Glutamatergic neuron (in vitro differentiated cells): ENCODE data around the gene LAMTOR1. TPM values are rescaled to one million over a fixed set of nuclear protein-coding genes. Genes with fewer than 3 reads are reported as not detected.

Source experiments
- DNase-seq: peaks from one replicate; pipeline ENCODE4 v3.0.0; 2022
- H3K27ac Mint-ChIP-seq: one replicate; pipeline ENCODE4 v1.8.0; 2020; ENCODE audit warnings: mild to moderate bottlenecking, mixed read lengths, inconsistent platforms; ENCODE audit not compliant: unreplicated experiment
- H3K27me3 Mint-ChIP-seq: one replicate; pipeline ENCODE4 v1.8.0; 2020; ENCODE audit warnings: mild to moderate bottlenecking, moderate library complexity, mixed read lengths, inconsistent platforms; ENCODE audit not compliant: unreplicated experiment
- H3K36me3 Mint-ChIP-seq: one replicate; pipeline ENCODE4 v1.8.0; 2020; ENCODE audit warnings: mild to moderate bottlenecking, mixed read lengths, inconsistent platforms; ENCODE audit not compliant: unreplicated experiment
- H3K4me1 Mint-ChIP-seq: one replicate; pipeline ENCODE4 v1.8.0; 2020; ENCODE audit warnings: mild to moderate bottlenecking, low read depth, mixed read lengths, inconsistent platforms; ENCODE audit not compliant: unreplicated experiment
- H3K4me3 Mint-ChIP-seq: one replicate; pipeline ENCODE4 v1.8.0; 2020; ENCODE audit warnings: mild to moderate bottlenecking, mixed read lengths, inconsistent platforms; ENCODE audit not compliant: unreplicated experiment
- H3K9me3 Mint-ChIP-seq: one replicate; pipeline ENCODE4 v1.8.0; 2020; ENCODE audit warnings: mild to moderate bottlenecking, moderate library complexity, mixed read lengths, inconsistent platforms; ENCODE audit not compliant: unreplicated experiment
- CTCF ChIP-seq: fragments of 200-600 bp; sonication (generic); IDR thresholded peaks from one replicate; pipeline ENCODE4 v1.5.0; 2021; ENCODE audit not compliant: partially characterized antibody, unreplicated experiment
- total RNA-seq: library from RNA; stranded (reverse); fragmentation: NEBNext Ultra II Directional; extraction: Animal tissue kit (Norgen Biotek cat#: 25700); gene quantifications from one replicate; pipeline ENCODE4 v1.2.1, GENCODE V29; 2021; ENCODE audit not compliant: unreplicated experiment

Gene LAMTOR1
- total RNA-seq, 1 donor from 2014 or later = 68.3 TPM

GRCh38 chr11:72069787-72070251, 33.3 kb downstream of the LAMTOR1 start:
- Mint-ChIP-seq H3K27ac (no peak overlapping the region), H3K36me3 (no peaks in the 10 kb centered on the region), H3K9me3 (peaks cover 3% of the 10 kb centered on the region), H3K27me3 (peaks cover 2% of the 10 kb centered on the region), H3K4me1 (peaks cover 20% of the 10 kb centered on the region), H3K4me3 (no peak overlapping the region)
- TF ChIP-seq CTCF = no peak
- DNase-seq = no peak

GRCh38 chr11:72069200-72069599, 33.9 kb downstream of the LAMTOR1 start:
- no peak for TF ChIP-seq CTCF
- no peak overlapping the region for H3K27ac Mint-ChIP-seq
- peaks cover 2% of the 10 kb centered on the region for H3K27me3 Mint-ChIP-seq
- no peaks in the 10 kb centered on the region for H3K36me3 Mint-ChIP-seq
- no peak overlapping the region for H3K4me3 Mint-ChIP-seq
- H3K4me1 Mint-ChIP-seq = peaks cover 20% of the 10 kb centered on the region
- H3K9me3 Mint-ChIP-seq = peaks cover 3% of the 10 kb centered on the region
- DNase-seq = no peak

GRCh38 chr11:72067676-72068075, 35.4 kb downstream of the LAMTOR1 start:
- no peaks in the 10 kb centered on the region for H3K36me3 Mint-ChIP-seq
- no peak overlapping the region for H3K4me3 Mint-ChIP-seq
- H3K27me3 Mint-ChIP-seq = peaks cover 2% of the 10 kb centered on the region
- TF ChIP-seq CTCF = no peak
- H3K27ac Mint-ChIP-seq = peak overlapping the region; percentile 15
- H3K4me1 Mint-ChIP-seq = peaks cover 20% of the 10 kb centered on the region
- peaks cover 3% of the 10 kb centered on the region for H3K9me3 Mint-ChIP-seq
- no peak for DNase-seq

GRCh38 chr11:72067266-72067665, 35.8 kb downstream of the LAMTOR1 start:
- no peak for TF ChIP-seq CTCF
- Mint-ChIP-seq H3K4me3 (no peak overlapping the region), H3K4me1 (peaks cover 20% of the 10 kb centered on the region), H3K27me3 (no peaks in the 10 kb centered on the region), H3K36me3 (no peaks in the 10 kb centered on the region), H3K9me3 (peaks cover 3% of the 10 kb centered on the region), H3K27ac (no peak overlapping the region)
- DNase-seq = no peak

- Mint-ChIP-seq H3K9me3 (peaks cover 3% of the 10 kb centered on the region), H3K36me3 (no peaks in the 10 kb centered on the region), H3K27ac (no peak overlapping the region), H3K4me3 (no peak overlapping the region), H3K27me3 (no peaks in the 10 kb centered on the region), H3K4me1 (peaks cover 20% of the 10 kb centered on the region)
- no peak for TF ChIP-seq CTCF
- DNase-seq = no peak
These were observed 36.2 kb downstream of the LAMTOR1 start for GRCh38 chr11:72066855-72067254.
